Epidermal melanocyte (primary cell): ENCODE data around the gene RFX3.
"Not testable (repeated sequence)": the region's sequence is repeated elsewhere in the genome, so short reads cannot be mapped to it uniquely, and the experiment has no call there.

Source experiments
- DNase-seq: peaks from one replicate; pipeline ENCODE4 v3.0.0; 2011; ENCODE audit warnings: low spot score; ENCODE audit not compliant: insufficient read length

The RFX3 gene

DNA sequence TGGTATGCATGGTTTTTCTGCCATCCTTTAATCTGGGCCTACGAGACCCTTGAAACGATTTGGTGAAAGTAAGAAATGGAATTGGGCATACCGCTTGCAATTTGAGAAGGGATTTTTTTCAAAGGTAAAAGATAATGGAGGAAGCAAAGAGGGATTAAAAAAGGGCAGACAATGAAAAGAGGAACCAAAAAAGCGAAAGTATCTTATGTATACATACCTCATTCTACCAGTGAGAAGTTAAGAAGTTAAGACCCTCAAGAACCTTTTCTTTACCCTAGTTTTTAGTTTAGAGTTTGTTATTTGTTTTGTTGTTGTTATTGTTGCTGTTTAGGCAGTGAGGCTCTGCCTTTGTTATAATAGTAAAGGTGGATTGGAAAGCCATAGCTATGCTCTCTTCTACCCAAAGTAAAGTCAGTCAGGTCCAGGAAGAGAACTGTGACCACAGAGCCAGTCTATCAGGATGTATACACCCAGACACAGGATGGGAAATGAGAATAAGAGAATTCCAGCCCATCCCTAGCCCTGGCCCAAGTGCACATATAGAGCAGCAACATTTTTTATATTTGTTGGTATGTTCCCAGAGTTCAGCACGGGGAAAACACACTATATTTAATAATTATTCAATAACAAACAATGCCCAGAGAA is 166.6 kb downstream of the RFX3 start:
- DNase-seq: no peak

DNA sequence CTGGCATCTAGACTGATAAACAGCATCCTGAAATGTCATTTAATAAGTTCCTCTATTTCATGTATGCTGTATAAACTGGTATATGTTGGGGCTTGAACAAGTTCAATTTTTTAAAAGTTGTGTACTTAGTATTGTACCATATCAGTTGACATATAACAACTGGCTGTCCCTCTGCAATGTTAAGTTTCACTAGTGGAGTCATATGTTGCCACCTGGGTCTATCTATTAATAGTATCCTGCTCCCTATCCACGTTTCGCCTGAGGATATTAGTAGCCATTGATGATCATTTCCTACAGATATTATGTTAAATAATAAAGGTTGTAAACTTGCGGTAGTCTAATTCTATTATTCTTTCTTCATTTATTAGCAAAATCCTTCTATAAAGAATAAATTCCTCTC is 177.6 kb downstream of the RFX3 start:
- no peak for DNase-seq

DNA sequence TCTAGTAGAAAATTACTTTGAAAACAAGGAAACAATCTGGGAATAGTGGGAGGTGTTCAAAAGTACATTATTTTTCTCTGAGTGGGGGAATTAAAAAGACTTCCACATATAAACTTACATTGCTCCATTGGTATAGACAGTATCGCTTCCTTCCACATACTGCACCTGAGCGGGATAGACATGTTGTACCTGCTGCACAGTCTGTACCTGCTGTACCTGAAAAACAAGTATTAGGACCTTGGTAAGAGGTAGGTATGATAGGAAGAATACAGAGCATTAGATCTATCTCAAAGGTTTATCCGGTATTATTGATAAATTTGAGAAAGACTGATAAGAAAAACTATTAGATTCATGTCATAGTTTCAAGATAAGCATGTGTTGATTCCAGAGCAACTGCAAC is 179.3 kb downstream of the RFX3 start:
- no peak for DNase-seq

DNA sequence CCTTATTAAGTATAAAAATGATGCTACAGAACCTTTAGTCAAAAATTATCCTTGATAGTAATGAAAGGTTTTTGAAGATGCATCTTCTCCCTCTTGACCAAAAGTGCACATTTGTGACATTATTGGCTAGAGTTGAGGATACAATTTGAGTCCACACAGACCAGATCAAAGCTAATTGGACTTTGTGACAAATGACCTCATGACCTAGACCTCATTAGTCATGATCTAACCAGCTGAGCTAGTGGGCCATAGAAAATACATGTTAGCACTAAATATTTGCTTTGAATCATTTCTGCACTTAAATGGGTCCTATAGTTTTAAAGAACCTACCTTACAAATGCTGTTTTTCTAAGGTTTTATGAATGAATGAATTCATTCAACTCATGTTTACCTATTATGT is 182.1 kb downstream of the RFX3 start:
- no peak for DNase-seq

DNA sequence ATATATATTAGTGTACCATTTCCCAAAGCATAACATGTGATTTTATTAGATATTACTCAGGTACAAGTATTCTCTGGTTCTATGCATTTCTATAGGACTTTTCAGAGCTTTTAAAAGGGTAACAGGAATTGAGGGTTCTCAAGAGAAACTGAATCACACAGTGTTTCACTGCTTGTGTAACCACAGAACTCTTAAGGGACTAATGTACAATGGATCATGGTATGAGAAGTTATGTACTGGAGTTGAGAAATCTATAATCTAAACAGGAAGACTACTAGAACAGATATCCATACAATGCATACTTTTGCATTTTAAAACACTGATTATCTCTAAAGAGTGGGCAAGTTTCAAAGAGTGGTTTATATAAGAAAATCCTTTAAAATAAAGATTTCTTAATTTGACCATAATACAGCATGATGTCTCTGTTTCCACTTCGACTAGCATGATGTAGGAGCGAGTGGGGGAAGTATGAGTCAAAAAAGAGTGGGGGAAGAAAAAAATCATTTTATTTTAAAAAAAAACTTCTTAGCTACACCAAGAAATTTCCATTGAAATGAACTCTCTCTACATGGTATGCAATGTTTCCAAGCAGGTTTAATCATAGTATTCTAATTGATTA is 183.5 kb downstream of the RFX3 start:
- no peak for DNase-seq

DNA sequence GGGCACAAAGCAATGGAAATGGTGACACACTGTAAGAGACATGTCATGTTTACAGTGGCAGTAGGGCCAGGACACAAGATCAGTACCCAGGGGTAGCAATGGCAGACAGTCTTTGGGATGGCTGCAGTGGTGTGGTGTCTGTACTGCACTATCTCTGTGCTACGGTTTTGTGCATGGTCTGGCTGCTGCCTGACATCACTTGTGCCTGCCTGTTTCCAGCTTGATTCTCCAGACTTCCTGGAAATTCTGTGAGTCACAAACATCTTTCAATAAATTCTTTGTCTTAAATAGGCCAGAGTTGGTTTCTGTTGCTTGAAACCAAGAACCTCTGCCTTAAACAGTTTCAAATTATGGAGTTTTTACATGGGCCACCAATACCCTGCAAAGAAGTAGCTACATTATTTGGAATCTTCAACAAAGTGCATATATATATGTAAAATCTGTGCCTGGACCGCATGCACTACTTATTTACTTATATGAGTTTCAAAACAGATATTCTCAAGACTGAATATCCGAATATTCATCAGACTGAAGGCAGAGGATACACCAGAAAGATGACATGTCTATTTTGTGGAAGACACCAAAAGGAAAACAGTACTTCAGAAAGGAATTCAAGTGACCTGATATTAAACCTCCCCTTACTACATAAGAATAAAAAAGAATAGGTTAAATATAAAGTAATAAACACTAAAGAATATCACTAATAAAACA is 188.1 kb downstream of the RFX3 start:
- DNase-seq: peak; percentile 25

DNA sequence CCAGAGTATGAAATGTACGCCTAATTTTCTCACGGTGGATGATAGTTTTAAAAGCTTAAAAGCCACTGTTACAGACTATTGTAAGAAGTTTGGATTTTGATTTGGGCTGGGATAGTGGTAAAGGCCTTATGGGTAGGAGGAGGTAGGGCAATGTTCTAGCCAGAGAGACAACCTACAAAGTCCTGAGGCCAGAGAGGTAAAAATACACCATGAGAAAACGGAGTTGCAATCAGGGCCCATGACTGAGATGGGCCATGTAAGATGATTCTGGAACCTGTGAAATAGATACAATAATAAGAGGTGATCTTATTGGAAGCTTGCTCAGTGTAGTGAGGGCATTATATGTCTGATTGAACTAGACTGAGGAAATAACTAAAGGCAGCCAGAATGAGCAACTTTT is 188.8 kb downstream of the RFX3 start:
- no peak for DNase-seq

DNA sequence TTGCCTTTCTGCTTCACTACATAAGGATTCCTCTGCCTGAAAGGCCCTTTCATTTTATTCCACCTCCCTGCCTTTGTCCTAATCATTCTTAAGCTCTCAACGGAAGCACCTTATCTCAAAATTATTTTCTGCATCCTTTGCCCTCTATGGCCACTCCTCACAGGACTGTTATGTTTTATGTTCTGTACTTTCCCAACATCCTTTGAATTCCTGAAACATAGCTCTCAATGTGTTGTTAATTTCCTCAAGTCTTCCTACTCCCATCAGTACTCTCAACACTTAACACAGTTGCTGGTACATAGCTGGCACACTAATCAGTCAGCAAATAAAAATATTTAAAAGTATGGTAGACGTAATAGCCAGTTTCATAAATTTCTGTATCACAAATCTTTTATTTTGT is 193.0 kb downstream of the RFX3 start:
- no peak for DNase-seq

DNA sequence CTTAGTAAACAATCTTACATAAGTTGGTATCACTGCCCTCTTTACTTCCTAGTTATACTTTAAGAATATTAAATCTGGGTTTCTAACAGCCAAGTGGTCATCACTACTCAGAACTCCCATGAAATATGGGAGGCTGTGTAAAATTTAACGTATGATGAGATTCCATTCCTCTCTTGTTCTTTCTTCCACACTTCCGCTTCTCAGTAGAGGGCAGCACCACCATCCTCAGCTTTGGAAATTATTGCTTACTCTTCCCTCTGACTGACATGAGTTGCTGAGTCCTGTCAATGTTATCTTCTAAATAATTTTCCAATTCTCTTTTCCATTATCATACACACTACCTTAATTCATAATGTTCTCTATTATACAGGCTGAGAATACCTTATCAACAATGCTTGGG is 194.0 kb downstream of the RFX3 start:
- no peak for DNase-seq

DNA sequence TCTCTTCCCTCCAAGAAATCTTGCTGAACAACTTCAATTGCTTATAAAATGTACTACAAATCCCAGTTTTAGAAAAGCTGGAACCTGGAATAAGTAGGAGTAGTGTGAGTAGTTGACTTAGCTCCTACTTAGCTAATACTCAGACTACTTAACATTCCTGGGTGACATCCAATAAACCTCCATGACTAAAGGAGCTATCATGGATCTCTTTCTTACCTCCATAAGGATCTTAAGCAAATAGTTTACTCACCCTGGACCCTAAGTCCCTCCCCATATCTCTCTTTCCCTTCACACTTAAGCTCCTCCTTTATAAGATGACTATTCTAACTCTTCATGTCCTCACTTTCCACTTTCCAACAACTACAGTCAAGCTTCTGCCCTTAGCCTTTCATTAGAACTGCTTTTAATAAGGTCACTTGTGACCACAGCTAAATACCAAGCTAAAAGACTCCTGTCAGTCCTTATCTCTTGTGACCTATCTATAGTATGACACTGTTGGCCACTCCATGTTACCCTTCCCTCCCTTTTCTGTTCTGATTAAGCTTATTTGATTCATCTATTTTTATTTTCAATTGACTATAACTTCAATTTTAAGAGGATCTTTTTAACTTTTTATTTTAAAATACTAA is 194.9 kb downstream of the RFX3 start:
- no peak for DNase-seq

DNA sequence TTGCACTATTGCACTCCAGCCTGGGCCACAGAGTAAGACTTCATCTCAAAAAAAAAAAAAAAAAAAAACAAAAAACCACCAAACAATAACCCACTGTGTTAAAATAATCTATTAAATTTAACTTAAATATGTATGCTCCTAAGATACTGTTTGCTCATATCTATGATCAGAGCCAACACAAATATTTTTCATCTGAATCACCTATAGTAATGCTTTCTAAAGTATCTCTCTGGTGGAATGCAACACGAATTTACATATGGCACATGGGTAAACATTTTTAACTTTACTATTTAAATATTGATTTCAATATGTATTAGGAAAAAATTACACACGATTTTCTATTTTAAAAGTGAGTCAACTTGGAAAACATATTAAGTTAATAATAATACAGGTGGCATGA is 196.4 kb downstream of the RFX3 start:
- no peak for DNase-seq

DNA sequence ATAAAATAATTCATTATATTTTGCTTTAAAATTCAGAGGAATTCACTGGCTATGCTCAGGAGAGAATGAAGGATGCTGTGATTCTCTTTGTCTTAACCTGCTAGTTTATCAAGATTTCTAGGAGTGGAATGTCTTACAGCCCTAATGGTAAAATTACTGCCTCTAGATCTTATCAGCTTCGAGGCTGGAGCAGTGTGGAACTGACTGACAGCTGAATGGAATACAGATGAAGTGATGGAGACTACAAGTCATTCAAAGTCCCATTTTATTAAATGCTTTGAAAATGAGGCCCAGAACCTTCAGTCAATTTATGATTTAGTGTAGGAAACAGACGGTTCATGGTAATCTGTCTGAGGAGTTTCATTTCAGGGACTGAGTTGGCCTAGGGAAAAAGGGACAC is 202.1 kb downstream of the RFX3 start:
- no peak for DNase-seq

DNA sequence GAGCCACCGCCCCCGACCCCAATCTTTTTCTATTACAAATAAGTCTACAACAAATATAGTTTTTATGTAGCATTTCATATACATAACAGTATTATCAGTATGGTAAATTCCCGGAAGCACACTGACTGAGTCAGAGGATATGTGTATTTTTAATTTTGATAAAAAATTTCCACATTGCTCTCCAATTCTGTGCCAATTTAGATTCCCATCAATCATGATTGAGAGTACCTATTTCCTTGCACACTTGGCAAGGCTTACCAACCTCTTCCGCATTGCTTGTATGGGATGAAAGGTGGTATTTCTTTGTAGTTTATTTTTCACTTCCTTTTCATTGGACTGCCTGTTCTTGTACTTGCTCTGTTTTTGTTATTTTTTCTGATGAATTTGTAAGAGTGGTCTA is 204.6 kb downstream of the RFX3 start:
- no peak for DNase-seq

DNA sequence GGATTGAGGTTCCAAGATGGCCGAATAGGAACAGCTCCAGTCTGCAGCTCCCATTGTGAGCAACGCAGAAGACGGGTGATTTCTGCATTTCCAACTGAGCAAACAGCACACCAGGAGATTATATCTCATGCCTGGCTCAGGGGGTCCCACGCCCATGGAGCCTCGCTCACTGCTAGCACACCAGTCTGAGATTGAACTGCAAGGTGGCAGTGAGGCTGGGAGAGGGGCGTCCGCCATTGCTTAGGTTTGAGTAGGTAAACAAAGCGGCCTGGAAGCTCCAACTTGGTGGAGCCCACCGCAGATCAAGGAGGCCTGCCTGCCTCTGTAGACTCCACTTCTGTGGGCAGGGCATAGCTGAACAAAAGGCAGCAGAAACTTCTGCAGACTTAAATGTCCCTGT is 213.2 kb downstream of the RFX3 start:
- DNase-seq: not testable (repeated sequence)

DNA sequence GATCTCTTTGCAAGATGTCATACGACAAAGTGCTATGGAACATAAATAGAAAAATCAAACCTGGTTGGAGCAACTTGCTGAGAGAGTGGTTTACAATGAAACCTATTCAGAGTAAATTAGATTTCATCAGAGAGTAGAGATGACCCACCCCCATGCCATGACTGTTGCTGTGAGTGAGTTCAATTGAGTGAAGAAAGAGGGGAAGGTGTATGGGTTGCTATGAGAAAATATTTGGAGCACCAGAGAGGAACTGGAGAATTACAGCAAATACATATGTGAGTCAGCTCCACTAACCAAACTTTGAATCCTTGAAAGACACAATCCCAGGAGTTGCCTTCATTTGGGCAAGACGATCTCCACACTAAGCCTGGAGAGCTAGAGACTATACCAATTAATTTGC is 217.2 kb downstream of the RFX3 start:
- DNase-seq: no peak

DNA sequence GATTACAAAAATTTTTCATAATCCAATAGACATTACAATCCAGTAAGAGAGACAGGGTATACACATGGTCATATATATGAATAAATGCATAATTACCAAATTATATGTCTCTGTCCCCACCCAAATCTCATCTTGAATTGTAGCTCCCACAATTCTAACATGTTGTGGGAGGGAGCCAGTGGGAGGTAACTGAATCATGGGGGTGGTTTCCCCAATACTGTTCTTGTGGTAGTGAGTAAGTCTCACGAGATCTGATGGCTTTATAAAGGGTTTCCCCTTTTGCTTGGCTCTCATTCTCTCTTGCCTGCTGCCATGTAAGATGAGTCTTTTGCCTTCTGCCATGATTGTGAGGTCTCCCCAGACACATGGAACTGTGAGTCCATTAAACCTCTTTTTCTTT is 221.4 kb downstream of the RFX3 start:
- DNase-seq: not testable (repeated sequence)

DNA sequence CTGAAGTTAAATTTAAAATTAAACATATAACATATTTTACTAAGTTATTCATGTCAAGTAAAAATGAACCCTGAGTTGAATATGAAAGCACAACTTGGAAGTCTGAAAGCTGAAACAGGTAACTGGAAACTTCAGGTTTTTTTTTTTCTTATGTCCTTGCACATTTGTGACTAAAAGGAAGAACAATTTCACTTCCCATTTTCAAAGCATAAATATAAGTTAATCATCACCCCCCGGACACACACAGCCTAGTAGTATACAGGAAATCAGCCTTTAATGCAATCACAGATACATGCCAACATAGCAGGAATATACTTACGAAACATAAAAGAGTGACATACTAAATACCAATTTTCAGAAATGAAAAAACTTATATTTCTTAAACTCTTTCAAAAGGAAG is 225.9 kb downstream of the RFX3 start:
- DNase-seq: no peak

DNA sequence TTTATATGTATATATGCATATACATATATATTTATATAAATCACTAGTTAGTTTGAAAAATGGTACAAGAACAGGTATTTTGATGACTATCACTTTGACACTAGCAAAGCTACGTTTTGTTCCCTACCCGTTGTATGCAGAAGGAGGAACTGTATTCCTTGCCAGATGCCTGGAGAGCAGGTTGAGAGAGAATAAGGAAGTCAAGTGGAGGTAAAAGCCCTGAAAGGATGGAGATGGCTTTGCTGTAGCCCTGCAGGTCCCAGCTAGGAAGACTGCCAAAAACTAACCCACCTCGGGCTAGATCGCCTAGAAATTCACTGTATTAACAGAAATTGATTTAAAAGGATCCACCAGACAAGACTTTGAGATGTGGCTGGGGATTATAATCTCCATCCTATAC is 229.3 kb downstream of the RFX3 start:
- no peak for DNase-seq

DNA sequence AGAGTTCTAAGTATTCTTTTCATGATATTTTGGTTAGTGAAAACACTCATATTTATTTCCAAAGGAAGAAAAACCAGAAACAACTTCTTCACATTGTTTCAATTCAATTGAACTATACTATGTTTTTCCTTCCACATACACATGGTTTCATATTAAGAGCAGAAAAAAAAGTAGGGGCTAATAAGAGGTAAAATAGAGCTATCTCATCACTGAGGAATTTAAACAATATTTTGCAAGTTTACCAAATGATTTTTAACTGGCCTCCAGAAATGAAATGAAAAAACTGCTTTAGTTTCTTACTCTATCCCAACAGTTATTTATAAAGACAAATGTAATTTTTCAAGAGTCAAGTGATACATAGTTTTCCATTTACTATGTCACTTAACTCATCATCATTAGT is 233.5 kb downstream of the RFX3 start:
- no peak for DNase-seq

DNA sequence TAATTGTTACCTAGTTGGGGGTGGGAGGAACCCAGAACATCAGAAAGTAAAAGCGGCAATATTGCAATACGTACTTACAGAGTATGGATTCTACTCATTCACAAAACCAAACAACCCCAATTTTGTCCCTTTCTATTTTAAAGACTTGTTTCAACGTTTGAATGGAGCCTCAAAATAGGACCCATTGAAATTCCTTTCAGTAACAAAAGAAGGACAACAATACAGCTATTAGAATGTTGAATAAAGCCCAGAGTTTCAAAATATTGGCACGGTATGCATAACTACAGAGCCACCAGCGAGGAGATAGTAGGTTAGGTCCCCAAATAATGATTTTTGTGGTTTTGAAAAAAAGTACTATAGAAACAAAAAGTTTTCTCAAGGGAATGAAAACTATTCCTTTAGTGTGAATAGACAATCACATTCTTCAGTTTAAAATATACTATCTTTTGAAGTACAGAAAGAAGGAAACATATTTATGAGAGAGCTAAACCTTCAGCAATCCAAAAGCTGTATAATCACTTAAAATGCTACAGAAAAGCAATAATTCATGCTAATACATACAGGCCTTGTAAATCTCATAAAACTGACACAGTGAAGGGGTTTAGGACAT is 235.5 kb downstream of the RFX3 start:
- no peak for DNase-seq

DNA sequence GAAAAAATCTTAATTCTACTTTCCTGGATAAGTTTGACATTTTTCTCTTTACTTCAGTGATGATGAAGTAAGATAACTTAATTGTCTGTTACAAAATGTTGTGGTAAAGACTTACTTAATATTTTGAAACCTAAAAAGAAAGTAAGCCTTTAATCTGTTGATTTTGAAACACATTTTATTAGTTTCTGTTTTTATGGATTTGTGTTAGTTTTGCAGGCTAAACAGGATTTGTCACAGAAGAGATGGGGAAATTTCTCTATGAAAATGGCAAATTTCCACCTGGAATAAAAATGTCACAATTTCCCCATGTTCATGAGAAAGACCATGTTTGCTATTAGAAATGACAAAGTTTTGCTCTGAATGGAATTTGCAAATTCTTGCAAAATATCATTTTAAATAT is 237.1 kb downstream of the RFX3 start:
- DNase-seq: no peak
